Measurements from ENCODE around the gene KLHL3. TPM values are rescaled to one million over a fixed set of nuclear protein-coding genes. Genes with fewer than 3 reads are reported as not detected.

Gene KLHL3
- total and polyA plus RNA-seq, 12 donors = 12.4 to 37.4 (median 23.7) TPM

DNA sequence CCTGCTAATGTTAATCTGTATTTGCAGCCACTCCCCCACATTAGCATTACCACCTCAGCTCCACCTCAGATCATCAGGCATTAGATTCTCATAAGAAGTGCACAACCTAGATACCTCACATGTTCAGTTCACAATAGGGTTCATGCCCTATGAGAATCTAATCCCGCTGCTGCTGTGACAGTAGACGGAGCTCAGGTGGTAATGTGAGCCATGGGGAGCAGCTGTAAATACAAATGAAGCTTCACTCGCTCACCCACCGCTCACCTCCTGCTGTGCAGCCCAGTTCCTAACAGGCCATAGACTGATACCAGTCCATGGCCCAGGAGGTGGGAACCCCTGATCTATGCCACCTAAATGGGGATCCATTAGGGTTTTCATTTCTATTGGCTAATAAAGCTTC lies 24.4 kb upstream of the KLHL3 start:
- Histone ChIP-seq H3K36me3 (peaks cover 0 to 14% (median 0%) of the 10 kb centered on the region in 9 donors), H3K4me1 (peaks cover 0 to 3% (median 2%) of the 10 kb centered on the region in 9 donors), H3K9me3 (no peaks in the 10 kb centered on the region), H3K27me3 (no peaks in the 10 kb centered on the region), H3K27ac (no peak overlapping the region), H3K4me3 (no peak overlapping the region)
- no peak for DNase-seq
- ATAC-seq = no peak
- 97 to 99% methylated on average over 4 of the region's 4 CpGs for WGBS, 2 donors
- TF ChIP-seq, protein P1, sequence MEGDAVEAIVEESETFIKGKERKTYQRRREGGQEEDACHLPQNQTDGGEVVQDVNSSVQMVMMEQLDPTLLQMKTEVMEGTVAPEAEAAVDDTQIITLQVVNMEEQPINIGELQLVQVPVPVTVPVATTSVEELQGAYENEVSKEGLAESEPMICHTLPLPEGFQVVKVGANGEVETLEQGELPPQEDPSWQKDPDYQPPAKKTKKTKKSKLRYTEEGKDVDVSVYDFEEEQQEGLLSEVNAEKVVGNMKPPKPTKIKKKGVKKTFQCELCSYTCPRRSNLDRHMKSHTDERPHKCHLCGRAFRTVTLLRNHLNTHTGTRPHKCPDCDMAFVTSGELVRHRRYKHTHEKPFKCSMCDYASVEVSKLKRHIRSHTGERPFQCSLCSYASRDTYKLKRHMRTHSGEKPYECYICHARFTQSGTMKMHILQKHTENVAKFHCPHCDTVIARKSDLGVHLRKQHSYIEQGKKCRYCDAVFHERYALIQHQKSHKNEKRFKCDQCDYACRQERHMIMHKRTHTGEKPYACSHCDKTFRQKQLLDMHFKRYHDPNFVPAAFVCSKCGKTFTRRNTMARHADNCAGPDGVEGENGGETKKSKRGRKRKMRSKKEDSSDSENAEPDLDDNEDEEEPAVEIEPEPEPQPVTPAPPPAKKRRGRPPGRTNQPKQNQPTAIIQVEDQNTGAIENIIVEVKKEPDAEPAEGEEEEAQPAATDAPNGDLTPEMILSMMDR (IDR thresholded peaks at IDR 0.05) = no peak
- intact Hi-C loops (cut with DNase I) = no loop called here

DNA sequence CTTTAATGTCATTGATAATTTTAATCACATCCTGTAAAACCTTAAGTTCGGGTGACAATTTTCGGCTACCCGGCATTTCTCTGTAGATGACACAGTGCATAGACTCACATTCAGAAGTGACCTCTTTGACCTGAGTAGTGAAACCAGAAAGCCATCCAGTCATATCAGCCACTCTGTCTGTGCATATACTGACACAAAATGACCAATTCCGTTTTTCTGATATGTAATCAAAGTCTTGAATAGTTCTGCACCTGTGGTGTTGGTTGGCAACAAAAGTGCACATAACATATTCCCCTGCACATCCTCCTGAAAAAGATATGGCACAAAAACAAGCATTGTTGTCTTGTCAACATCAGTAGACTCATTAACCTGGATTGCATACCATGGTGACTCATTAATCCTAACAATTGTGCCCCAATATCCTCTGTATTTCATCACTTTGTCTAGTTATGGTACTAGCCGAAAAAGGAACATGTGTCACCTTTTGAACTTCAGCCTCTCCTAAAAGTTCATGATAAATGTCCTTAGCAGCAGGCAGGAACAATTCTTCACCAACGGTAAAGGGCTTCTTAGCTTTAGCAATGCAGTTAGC lies 22.9 kb upstream of the KLHL3 start:
- intact Hi-C loops (cut with DNase I) = loop anchor here in 3 of 10 donors (10.0 kb wide), 2 partner anchors 276 to 376 kb away; partner anchors contain the start of genes NME5 (in 2 of the 3) and FAM13B (in 1 of the 3)
- Histone ChIP-seq H3K4me3 (no peak overlapping the region), H3K4me1 (peaks cover 0 to 7% (median 5%) of the 10 kb centered on the region in 9 donors), H3K27me3 (no peaks in the 10 kb centered on the region), H3K9me3 (no peaks in the 10 kb centered on the region), H3K36me3 (peaks cover 0 to 14% (median 0%) of the 10 kb centered on the region in 9 donors), H3K27ac (no peak overlapping the region)
- ATAC-seq (no peak), DNase-seq (no peak)
- WGBS, 2 donors = 83 to 85% methylated on average over 6 of the region's 6 CpGs
- TF ChIP-seq, protein P1 (IDR thresholded peaks at IDR 0.05) = no peak

DNA sequence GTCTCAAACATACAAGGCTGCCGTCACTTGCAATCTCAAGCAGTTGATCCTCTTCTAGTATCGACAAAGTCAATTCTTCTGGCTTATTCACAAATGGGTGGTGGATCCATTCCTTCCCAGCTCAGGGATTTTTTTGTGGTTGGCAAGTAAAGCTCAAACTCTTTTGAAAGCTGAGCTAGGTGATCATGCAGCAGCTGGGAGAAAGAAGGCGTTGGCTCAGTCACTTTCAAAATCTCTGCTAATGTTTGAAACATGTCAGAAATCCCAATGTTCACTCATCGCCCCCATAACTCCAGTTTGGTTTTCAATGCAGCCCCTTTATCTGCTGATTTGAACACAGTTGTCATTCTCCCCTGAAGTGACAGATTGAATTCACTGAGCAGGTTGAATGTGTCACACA lies 22.2 kb upstream of the KLHL3 start:
- DNase-seq = no peak
- Histone ChIP-seq H3K4me3 (no peak overlapping the region), H3K4me1 (peaks cover 0 to 7% (median 5%) of the 10 kb centered on the region in 9 donors), H3K9me3 (no peaks in the 10 kb centered on the region), H3K27ac (no peak overlapping the region), H3K36me3 (peaks cover 0 to 14% (median 0%) of the 10 kb centered on the region in 9 donors), H3K27me3 (no peaks in the 10 kb centered on the region)
- no peak for ATAC-seq
- intact Hi-C loops (cut with DNase I) = loop anchor here in 3 of 10 donors (10.0 kb wide), 2 partner anchors 277 to 377 kb away; partner anchors contain the start of genes NME5 (in 2 of the 3) and FAM13B (in 1 of the 3)
- WGBS, 2 donors = 91 to 92% methylated on average over 4 of the region's 4 CpGs
- TF ChIP-seq, protein P1 (IDR thresholded peaks at IDR 0.05) = no peak

DNA sequence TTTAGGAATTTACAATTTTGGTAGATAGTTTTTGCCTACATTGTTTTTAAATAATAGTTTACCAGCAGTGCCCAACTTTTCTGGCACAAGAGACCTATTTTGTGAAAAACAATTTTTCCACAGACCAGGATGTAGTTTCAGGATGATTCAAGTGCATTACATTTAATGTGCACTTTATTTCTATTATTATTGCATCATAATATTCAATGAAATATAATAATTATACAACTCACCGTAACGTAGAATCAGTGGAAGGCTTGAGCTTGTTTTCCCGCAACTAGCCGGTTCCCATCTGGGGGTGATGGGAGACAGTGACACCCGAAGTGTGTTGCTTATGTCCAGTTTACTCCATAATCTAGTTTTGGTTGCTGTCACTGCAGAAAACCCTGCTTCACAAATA lies 21.7 kb upstream of the KLHL3 start:
- intact Hi-C loops (cut with DNase I) = loop anchor here in 3 of 10 donors (10.0 kb wide), 2 partner anchors 277 to 377 kb away; partner anchors contain the start of genes NME5 (in 2 of the 3) and FAM13B (in 1 of the 3)
- ATAC-seq = no peak
- H3K27me3 ChIP-seq = no peaks in the 10 kb centered on the region
- peaks cover 0 to 7% (median 5%) of the 10 kb centered on the region in 9 donors for H3K4me1 ChIP-seq
- H3K27ac ChIP-seq = no peak overlapping the region
- no peaks in the 10 kb centered on the region for H3K9me3 ChIP-seq
- 94 to 97% methylated on average over 5 of the region's 5 CpGs for WGBS, 2 donors
- TF ChIP-seq, protein P1 (IDR thresholded peaks at IDR 0.05) = no peak
- peaks cover 0 to 14% (median 0%) of the 10 kb centered on the region in 9 donors for H3K36me3 ChIP-seq
- no peak overlapping the region for H3K4me3 ChIP-seq
- DNase-seq = no peak

All from heart right ventricle (tissue), 16 donors.